TTC549 (cell line): Measurements from ENCODE around the gene SORBS1.

Experiments
- FAIRE-seq: peaks from 2 replicates; lab custom pipeline; 2012; peaks lifted over from hg19 to GRCh38; lab: Jason Lieb, UNC

Gene SORBS1

GRCh38 chr10:95343573-95343972 is 217.6 kb downstream of the SORBS1 start:
- FAIRE-seq = no peak

DNA sequence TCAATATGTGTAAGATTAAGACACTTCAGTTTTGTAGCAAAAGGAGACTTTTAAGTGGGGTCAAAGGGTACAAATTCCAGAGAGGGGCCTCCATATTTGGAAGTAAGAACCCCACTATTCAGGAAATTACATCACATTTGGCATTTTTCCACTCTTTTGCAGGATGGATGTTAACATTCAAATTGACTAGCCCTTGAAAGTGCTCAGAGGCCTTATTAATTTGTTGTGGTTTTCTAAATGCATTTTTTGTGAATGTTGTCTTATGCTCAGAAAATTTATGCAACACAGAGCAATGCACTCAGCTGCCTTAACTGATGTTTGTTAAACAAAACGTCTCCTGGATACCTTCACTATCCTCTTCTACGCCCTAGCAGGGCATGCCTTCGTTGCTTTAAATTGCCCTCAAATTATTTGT is 219.4 kb downstream of the SORBS1 start:
- FAIRE-seq = no peak

DNA sequence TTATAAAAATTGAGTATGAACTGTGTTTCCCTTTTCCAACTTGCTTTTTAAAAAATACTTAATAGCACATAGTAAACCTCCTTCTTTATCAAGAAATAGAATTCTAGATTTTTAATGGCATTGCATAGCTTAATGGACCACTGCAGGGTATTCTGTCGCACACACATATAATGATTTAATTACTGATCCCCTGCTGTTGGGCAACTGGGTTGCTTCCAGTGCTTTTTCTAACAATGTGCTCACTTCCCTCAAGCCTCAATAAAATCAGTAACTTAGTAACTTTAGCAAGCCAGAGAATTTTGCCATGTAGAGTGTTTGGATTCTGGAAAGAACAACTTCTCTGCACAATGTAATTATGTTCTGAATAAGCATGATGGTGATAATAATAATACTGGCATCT is 221.3 kb downstream of the SORBS1 start:
- FAIRE-seq = no peak

GRCh38 chr10:95337423-95338160 is 223.6 kb downstream of the SORBS1 start:
- FAIRE-seq = no peak

DNA sequence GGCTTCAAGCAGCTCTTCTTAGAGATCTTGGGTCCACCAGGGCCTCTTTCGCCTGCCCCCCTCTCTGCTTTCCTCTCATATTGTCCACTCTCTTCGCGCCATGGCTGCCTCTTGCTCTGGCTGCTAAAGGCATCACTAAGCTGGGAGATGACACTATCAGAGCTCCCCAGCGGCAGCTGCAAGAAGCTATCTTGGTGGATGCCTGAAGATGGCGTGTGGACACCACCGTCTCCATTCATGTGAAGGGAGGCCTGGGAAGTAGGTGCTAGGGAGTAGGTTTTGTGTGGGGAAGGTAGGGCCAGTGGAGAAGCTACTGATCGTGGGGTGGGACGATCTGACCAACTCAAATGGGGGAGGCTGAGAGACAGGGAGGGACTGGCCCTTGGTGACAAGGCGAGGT is 224.5 kb downstream of the SORBS1 start:
- no peak for FAIRE-seq

DNA sequence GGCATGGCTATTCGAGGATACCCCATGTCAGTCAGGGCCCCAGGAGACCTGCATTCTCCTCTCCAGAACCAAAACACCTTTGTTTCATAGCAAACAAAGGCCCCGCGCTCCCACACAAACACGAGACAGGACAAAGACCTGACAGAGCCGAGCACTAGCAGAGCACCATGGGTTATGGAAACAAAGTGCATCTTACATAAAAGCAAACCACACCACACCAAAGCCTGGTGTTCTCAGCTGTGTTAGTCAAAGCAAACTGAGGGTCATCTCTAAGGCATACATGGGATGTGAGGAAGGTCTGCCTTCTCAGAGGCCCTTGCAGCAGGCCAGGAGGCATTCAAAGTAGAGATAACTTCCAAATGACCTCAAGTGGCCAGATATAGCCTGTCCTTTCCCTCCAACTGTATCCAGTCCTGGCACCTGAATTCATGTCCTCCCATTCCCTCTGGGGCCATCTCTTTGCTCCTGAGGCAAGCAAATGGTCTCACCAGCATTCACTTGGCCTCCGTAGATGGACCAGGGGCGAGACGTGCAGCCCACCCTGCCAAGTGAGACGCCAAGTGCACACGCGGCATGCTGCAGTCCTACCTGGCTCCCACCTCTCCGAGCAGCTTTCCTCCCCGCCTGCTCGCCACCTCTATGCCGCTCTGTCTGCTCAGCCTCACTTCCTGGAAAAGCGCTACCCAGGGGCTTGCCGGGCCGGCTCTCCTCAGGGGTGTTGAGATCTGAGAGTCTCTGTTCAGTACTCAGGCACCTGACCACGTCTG is 225.1 kb downstream of the SORBS1 start:
- no peak for FAIRE-seq

DNA sequence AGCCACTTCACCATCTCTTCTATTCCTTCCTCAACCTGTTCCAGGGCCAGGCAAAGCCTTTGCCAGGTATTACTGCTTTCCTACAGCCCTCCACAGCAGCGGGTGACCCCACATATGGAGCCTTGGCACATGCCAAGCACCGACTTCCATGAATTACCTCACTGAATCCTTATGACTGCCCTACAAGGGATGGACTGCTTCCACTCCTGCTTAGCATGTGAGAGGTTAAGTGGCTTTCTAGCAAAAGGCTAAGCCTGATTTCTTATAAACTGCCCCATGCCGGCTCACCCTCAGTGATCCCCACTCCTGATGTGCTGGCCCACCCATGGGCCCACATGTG is 226.4 kb downstream of the SORBS1 start:
- FAIRE-seq = no peak

DNA sequence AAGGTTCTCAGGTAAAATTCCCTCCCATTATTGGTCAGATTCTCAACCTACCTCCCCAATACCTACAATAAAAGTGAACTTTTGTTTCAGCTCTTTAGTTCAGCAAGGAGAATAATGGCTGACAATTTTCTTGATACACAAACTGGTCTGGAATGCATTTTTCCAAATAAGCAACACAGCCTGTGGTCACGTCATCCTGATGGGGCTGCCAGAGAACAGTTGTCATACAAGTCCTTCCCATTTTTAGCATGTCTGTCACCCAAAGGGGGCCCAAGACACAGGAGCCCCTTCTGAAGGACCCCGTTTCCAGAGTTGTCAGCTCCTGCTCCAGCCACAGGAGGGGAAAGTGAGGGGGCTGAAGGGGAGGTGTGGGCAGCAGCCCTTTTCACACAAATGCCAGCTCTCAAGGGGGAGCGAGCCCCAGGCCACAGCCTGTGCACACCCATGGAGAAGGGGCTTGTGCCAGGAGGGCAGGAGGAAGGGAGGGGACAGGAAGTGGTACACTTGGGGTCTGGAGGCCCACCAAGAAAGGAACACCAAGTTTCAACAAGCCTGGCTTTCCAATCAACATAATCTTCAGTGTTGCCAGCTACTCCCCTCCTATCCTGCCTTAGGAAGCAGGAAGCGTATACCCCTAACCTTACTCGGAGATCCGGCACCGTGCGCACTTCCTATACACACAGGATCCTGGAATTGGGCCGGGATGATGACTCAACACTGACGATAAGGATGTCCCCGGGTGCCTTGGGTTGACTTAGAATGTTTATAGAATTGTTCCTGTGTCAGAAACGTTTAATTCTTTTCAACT is 227.0 kb downstream of the SORBS1 start:
- no peak for FAIRE-seq

- no peak for FAIRE-seq
These were observed 228.4 kb downstream of the SORBS1 start for GRCh38 chr10:95332666-95333249.

GRCh38 chr10:95331596-95332130 is 229.5 kb downstream of the SORBS1 start:
- FAIRE-seq = no peak

GRCh38 chr10:95330966-95331453 is 230.2 kb downstream of the SORBS1 start:
- FAIRE-seq = no peak

GRCh38 chr10:95329296-95329695 is 231.9 kb downstream of the SORBS1 start:
- FAIRE-seq = no peak

- no peak for FAIRE-seq
These were observed 233.2 kb downstream of the SORBS1 start for GRCh38 chr10:95328013-95328412.

- FAIRE-seq = no peak
These were observed 233.8 kb downstream of the SORBS1 start for GRCh38 chr10:95327367-95327766.

DNA sequence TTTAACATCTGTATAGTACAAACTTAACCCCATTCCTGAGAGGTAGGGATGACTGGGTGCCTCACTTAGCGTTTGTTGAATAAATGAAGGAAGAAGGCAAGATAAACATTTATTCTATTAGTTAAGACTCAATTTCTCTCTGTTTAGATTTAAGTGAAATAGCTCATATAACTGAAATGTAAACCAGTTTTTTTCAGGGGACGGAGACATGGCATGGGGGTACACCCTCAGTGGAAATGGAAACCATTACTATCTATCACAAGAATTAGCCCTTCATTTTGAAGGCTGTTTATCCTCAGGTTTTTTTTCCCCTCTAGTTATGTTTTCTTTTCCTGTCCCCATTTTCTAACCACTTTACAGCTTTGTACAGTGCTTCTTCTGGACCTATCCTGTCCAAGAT is 234.8 kb downstream of the SORBS1 start:
- FAIRE-seq = no peak

GRCh38 chr10:95325863-95326262 is 235.3 kb downstream of the SORBS1 start:
- FAIRE-seq = no peak

DNA sequence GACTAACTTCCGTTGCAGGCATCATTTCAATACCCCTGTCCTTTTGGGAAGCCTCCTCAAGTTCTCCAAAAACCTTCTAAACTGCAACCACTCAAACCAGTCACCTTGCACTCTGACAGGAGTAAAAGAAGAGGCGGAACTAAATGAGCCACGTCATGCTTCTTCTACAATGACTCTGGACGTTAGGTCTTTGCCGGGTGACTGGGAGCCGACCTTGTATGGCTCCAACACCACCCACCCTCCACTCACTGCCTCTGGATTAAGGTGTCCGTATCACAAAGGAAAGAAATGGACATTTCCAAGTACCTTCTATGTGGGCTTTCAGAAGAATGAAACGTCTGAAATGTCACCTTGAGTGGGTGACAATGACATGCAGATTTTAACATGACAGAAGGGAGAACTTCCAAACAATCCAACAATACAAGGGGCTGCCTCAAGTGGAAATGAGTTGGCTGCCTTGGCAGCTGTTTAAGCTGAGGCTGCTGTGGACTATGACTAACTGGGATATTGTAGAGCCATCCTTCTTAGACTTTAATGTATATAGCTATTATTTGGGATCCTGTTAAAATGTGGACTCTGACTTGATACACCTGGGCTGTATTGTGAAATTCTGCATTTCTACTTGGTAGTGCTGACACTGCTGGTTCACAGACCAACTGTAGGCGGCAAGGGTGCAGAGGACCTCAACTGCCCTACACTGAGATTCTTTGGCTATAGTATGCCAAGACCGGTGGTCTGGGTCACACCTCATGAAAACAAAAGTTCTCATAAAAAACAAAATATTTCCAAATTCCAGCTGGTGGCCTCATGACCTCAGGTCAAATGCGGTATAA is 236.5 kb downstream of the SORBS1 start:
- no peak for FAIRE-seq

GRCh38 chr10:95321554-95322301 is 239.4 kb downstream of the SORBS1 start:
- no peak for FAIRE-seq

DNA sequence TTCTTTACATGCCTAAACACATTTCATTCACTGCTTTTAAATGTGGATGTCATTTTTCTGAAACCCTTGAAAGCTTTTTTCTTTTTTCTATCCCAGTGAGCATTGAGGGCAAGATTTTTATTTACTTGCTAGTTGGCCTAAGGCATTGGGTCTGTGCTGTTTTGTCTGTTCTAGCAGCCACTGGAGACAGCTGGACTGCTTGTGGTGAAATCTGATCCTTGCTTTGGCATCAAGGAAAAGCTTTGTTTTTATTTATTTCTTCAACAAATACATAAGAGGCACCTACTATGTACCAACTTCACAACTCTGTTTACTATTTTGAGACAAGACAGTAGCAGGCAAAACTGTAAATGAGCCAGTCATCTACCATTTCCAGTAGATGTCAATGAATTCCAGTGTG is 241.9 kb downstream of the SORBS1 start:
- no peak for FAIRE-seq

DNA sequence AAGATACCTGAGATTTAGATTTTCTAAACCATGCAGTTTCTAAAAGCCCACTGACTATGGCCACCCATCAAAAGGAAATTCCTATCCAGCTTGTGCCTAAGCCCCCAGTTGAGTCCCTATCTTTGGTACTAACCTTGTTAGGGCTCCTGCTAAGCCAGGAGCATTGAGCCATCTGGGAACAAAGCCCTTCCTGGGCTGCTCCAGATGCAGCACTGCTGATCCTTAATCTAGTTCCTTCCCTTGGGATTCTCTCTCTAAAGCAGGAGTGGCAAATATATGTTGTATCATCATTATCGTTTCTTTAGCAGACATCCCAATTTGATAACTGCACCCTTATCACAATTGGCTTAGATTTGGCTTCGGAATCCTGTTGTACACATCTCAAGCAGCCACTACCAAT is 245.7 kb downstream of the SORBS1 start:
- FAIRE-seq = no peak
